GM18499 (cell line): ENCODE data around the gene GAL3ST1.
"Not testable (repeated sequence)": the region's sequence is repeated elsewhere in the genome, so short reads cannot be mapped to it uniquely, and the experiment has no call there.

Experiments
- ATAC-seq: cut with Tn5 transposase; IDR thresholded peaks from one replicate; pipeline ENCODE4 v1.9.1; 2021; ENCODE audit warnings: moderate number of reproducible peaks; ENCODE audit not compliant: insufficient read depth, unreplicated experiment

Gene GAL3ST1

DNA sequence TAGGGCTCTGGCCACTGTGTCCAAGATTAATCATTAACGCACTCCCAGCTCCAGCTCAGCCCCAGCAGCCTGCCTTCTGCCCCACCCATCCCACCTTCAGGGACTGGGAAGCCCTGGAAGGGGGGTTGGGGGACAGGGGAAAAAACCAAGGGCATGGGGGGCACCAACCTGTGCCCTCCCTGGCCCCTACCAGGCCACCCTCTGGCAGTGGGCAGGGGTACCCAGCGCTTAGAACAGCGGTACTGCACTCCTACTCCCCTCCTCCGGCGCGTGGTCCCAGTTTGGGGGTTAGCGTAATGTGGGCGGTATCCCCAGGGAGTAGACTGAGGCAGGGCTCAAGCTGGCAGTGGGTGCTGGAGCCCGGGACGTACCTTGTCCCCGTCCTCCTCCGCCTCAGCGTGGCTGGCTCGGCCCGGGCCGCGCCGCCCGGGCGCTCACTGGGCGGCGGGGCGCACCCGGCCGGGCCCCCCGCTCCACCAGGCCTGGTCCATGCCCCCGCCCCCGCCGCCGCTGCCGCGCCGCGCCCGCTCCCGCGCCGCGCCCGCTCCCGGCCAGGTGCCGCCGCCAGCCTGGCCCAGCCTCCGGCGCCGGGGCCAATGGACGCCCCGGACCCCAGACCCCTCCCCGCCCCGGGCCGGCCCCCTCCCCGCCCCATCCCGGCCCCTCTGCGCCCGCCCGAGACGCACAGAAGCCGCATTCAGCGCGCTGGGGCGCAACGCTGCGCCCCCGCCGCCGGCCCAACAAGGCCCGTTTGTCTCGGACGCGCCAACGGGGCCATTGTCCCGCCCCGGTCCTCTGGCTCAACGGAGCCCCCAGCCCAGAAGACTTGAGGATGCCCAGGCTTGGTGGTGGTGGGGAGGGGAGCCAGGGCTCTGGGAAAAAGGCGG lies at the start of gene GAL3ST1:
TSS of gene GAL3ST1 (minus strand) at position 571 of the 887 bp plus-strand sequence. CDS start 17,273 bp downstream, outside the sequence.
- no peak for ATAC-seq

- ATAC-seq = not testable (repeated sequence)
Observed at GRCh38 chr22:30619909-30620308, 45.4 kb upstream of the GAL3ST1 start.

GRCh38 chr22:30617819-30618218 lies 43.4 kb upstream of the GAL3ST1 start:
- no peak for ATAC-seq

- ATAC-seq = no peak
Observed at GRCh38 chr22:30615543-30615954, 41.1 kb upstream of the GAL3ST1 start.

GRCh38 chr22:30614879-30615278 lies 40.4 kb upstream of the GAL3ST1 start:
- no peak for ATAC-seq

DNA sequence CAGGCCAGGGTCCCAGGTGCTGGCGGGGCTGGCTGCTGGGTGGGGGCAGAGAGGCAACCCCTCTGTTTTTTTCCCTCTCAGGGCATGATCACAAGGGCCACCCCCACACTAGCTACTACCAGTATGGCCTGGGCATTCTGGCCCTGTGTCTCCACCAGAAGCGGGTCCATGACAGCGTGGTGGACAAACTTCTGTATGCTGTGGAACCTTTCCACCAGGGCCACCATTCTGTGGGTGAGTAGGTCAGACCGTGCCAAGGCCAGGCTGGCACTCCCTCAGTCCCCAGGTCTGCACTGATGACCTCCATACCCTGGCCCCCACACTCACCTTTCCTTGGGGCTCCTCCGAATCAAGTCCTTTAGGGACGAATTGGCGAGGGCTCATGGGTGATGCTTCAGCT lies 39.8 kb upstream of the GAL3ST1 start:
- ATAC-seq = no peak

GRCh38 chr22:30612789-30613188 lies 38.3 kb upstream of the GAL3ST1 start:
- no peak for ATAC-seq

DNA sequence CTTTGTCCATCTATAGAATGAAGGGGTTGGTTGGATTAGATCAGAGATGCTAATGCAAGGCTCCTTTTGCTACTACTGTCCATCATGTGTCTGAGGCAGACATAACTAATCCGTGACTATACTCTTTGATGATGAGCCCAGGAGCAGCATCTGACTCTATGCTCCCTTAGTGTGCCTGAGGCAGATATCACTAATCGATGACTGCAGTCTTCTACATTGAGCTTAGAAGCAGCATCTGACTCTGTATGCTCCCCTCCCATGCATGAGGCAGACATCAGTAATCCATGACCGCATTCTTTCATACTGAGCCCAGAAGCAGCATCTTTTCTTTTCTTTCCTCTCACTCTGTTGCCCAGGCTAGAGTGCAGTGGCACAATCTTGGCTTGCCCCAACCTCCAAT lies 36.7 kb upstream of the GAL3ST1 start:
- no peak for ATAC-seq

DNA sequence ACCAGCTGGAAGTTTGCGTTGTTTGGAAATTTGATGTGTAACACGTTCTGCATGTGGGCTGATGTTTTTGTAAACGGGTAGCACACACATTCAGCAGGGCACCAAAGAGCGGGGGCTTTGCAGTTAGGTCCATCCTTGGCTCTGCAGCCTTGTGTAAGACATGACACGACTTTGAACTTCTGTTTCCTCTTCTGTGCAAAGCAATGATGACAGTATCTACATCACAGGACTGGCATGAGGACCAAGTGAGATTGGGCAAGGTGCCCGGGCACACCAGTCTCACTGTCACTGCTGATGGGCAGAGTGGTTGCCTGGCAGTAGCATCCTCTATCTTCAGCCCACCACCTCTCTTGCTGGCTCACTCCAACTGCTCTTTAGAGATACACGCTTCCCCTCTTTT lies 35.8 kb upstream of the GAL3ST1 start:
- ATAC-seq = no peak

- ATAC-seq = no peak
Observed at GRCh38 chr22:30609260-30610185, 35.1 kb upstream of the GAL3ST1 start.

GRCh38 chr22:30607939-30608338 lies 33.5 kb upstream of the GAL3ST1 start:
- no peak for ATAC-seq

DNA sequence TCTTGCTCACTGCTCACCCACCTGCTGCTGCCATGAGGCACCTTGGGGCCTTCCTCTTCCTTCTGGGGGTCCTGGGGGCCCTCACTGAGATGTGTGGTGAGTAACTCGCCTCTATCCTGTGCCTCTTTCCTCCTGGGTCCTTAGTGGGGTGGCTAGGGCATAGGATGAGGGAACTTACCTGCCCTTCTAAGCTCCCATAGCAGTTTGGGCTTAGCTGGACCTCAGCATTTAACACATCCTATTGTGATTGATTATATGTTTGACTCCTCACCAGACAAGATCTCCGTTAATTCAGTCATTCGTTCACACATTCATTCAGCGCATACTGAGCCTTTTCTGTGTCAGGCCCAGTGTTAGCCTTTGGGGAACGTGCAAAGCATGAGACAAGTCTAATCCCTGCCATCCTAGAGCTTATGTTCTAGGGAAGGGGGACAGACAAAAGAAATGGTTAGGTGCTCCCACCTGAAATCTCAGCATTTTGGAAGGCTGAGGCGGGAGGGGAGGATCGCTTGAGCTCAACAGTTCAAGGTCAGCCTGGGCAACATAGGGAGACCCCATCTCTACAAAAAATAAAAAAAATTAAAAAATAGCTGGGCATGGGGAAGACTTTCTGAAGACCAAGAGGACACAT lies 33.0 kb upstream of the GAL3ST1 start:
- ATAC-seq = no peak

DNA sequence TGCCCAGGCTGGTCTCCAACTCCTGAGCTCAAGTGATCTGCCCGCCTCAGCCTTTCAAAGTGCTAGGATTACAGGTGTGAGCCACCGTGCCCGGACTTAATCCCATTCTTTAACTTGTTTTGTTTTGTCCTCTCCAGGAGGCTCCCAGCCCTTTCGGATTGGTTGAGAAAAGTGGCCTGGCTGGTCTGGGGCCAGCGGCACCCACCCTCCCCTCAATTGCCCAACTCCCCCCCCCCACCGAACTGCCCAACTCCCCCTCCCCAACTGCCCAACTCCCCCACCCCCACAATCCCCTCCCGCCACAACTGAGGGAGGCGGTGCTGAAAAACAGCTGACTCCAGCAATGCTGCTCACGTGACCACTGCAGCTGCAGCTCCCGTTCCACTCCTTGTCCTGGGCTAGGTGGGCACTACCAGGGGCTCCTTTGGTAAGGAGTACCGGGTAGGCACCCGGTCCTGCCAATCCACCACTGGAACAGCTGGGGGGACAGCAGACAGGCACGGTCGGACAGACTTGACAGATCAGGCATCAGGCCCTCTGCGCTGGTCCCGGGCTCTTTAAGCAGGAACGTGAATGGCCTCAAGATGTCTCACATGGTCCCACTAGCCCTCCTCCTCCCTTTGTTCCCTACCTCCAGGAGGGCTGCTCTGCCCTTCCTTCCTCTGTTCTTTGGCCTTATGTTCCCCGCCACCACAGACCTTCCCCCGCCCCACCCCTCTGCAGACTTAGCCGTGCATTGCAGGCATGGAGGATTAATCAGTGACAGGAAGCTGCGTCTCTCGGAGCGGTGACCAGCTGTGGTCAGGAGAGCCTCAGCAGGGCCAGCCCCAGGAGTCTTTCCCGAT lies 32.2 kb upstream of the GAL3ST1 start, which contains the start of gene TCN2:
TSS of gene TCN2 (plus strand) at position 720 of the 845 bp plus-strand sequence. CDS start 158 bp downstream, outside the sequence.
- no peak for ATAC-seq

- ATAC-seq = no peak
Observed at GRCh38 chr22:30605449-30606110, 31.1 kb upstream of the GAL3ST1 start.

- ATAC-seq = no peak
Observed at GRCh38 chr22:30604723-30605122, 30.3 kb upstream of the GAL3ST1 start.

GRCh38 chr22:30603801-30604200 lies 29.3 kb upstream of the GAL3ST1 start:
- no peak for ATAC-seq

- no peak for ATAC-seq
Observed at GRCh38 chr22:30602049-30602448, 27.6 kb upstream of the GAL3ST1 start.

DNA sequence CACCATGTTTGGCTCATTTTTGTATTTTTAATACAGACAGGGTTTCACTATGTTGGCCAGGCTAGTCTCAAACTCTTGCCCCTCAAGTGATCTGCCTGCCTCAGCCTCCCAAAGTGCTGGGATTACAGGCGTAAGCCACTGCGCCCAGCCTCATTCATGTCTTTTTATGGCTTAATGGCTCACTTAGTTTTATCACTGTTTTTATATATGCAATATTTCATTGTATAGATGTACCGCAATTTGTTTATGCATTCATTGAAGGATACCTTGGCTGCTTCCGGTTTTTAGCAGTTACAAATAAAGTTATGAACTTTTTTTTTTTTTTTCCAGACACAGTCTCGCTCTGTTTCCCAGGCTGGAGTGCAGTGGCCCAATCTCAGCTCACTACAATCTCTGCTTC lies 27.0 kb upstream of the GAL3ST1 start:
- ATAC-seq = no peak

- ATAC-seq = no peak
Observed at GRCh38 chr22:30600921-30601320, 26.5 kb upstream of the GAL3ST1 start.
